HEK293 (cell line): ENCODE results near the gene VSTM2B.

Source experiments
- BCL11A ChIP-seq: fragments of 450-650 bp; formaldehyde crosslinking; IDR thresholded peaks from 2 replicates; pipeline ENCODE4 v1.5.1; 2016; ENCODE audit warnings: low read depth, missing biosample characterization, missing genetic modification characterization
- CTCF ChIP-seq: fragments of 450-650 bp; formaldehyde crosslinking; IDR thresholded peaks from 2 replicates; pipeline ENCODE4 v1.5.1; 2016; ENCODE audit warnings: missing biosample characterization, missing genetic modification characterization
- PRDM1 ChIP-seq: fragments of 450-650 bp; formaldehyde crosslinking; IDR thresholded peaks from 2 replicates; pipeline ENCODE4; 2016; ENCODE audit warnings: missing biosample characterization, missing genetic modification characterization
- PRDM4 ChIP-seq: fragments of 450-650 bp; formaldehyde crosslinking; IDR thresholded peaks from 2 replicates; pipeline ENCODE4 v1.5.1; 2017; ENCODE audit warnings: missing biosample characterization, missing genetic modification characterization
- REPIN1 ChIP-seq: fragments of 450-650 bp; formaldehyde crosslinking; IDR thresholded peaks from 2 replicates; pipeline ENCODE4 v1.5.1; 2017; ENCODE audit warnings: missing biosample characterization, missing genetic modification characterization, low read depth
- YY1 ChIP-seq: fragments of 450-650 bp; formaldehyde crosslinking; IDR thresholded peaks from 2 replicates; pipeline ENCODE4 v1.5.1; 2018; ENCODE audit warnings: missing biosample characterization, missing genetic modification characterization
- ZBTB10 ChIP-seq: fragments of 450-650 bp; formaldehyde crosslinking; IDR thresholded peaks from 2 replicates; pipeline ENCODE4 v1.5.1; 2016; ENCODE audit warnings: missing biosample characterization, missing genetic modification characterization
- ZBTB49 ChIP-seq: fragments of 450-650 bp; formaldehyde crosslinking; IDR thresholded peaks from 2 replicates; pipeline ENCODE4 v1.5.1; 2016; ENCODE audit warnings: missing biosample characterization, missing genetic modification characterization, low read depth
- ZNF416 ChIP-seq: fragments of 450-650 bp; formaldehyde crosslinking; IDR thresholded peaks from 2 replicates; pipeline ENCODE4 v1.5.1; 2016; ENCODE audit warnings: missing biosample characterization, missing genetic modification characterization
- ZNF660 ChIP-seq: fragments of 450-650 bp; IDR thresholded peaks from 2 replicates; pipeline ENCODE4 v1.5.1; 2018; ENCODE audit warnings: missing biosample characterization, mild to moderate bottlenecking, missing genetic modification characterization
- ZNF677 ChIP-seq: fragments of 450-650 bp; IDR thresholded peaks from 2 replicates; pipeline ENCODE4 v1.5.0; 2018; ENCODE audit warnings: missing biosample characterization, mild to moderate bottlenecking, missing genetic modification characterization, moderate library complexity
- ZNF768 ChIP-seq: fragments of 450-650 bp; formaldehyde crosslinking; IDR thresholded peaks from 2 replicates; pipeline ENCODE4 v1.5.1; 2018; ENCODE audit warnings: missing biosample characterization, mild to moderate bottlenecking, missing genetic modification characterization

GRCh38 chr19:29495091-29495490 lies 30.7 kb upstream of the VSTM2B start:
- TF ChIP-seq CTCF (tag by site-specific recombination) (no peak), ZNF660 (tag by site-specific recombination) (no peak), ZNF768 (tag by site-specific recombination) (no peak), ZNF677 (tag by site-specific recombination) (no peak), PRDM1 (tag by site-specific recombination) (no peak), ZBTB49 (no peak), PRDM4 (tag by site-specific recombination) (no peak), ZBTB10 (tag by site-specific recombination) (no peak), REPIN1 (tag by site-specific recombination) (no peak), YY1 (no peak), BCL11A (no peak), ZNF416 (tag by site-specific recombination) (no peak)
